K562 (cell line): ENCODE measurements around the gene HEBP1. TPM values are rescaled to one million over a fixed set of nuclear protein-coding genes. Genes with fewer than 3 reads are reported as not detected.

Source experiments
- ATAC-seq: fragments of 200-7000 bp; cut with Tn5 transposase; 3 replicates; pipeline ENCODE4 v1.9.1; 2020; ENCODE audit warnings: moderate library complexity
- BruUV-seq: library from RNA; stranded (reverse); fragments of 400-500 nt; replicated peaks from 2 replicates; lab custom pipeline; 2021; lab: Mats Ljungman, UMichigan
- CTCF ChIA-PET: fragments of 300-600 bp; formaldehyde crosslinking; extraction: SDS; loops from one replicate; lab custom pipeline; 2021; ENCODE audit warnings: low intra/inter-chr PET ratio; lab: Yijun Ruan, JAX
- POLR2A ChIA-PET: fragments of 300-600, 350-650 bp; sonication (Branson Sonifier 250); formaldehyde crosslinking; extraction: SDS; loops from one replicate; lab custom pipeline; 2021; ENCODE audit warnings: antibody characterized with exemption, inconsistent platforms; lab: Yijun Ruan, JAX
- DNase-seq, 4 experiments: peaks; one replicate each; pipeline versions ENCODE4 v3.0.0 to v3.0.0-alpha.2; 2011 to 2018; ENCODE audit warnings: low spot score in 3 of 4, mixed read lengths in 3 of 4; ENCODE audit errors: extremely low read depth in 1 of 4
- FAIRE-seq: peaks from 2 replicates; lab custom pipeline; 2011; peaks lifted over from hg19 to GRCh38; lab: Jason Lieb, UNC
- H2AFZ ChIP-seq: 2 replicates; pipeline ENCODE4 v1.6.0; 2011; ENCODE audit warnings: low read depth, low read length, control low read depth, inconsistent platforms
- H3K27ac ChIP-seq: fragments of 200-600 bp; 3 replicates; pipeline ENCODE4 v1.8.0; 2011; ENCODE audit warnings: low read depth, mild to moderate bottlenecking, control low read depth, inconsistent platforms, low read length, moderate library complexity, mixed read lengths; ENCODE audit errors: extremely low read depth
- H3K27me3 ChIP-seq, 2 experiments: fragments of 300-600 bp in 1 of 2; 2 replicates in 1 of 2; 3 replicates in 1 of 2; pipeline versions ENCODE4 v1.6.0 to v1.8.0; 2011; ENCODE audit warnings: inconsistent platforms in 2 of 2, low read length in 2 of 2, mild to moderate bottlenecking in 1 of 2, mixed read lengths in 1 of 2, moderate library complexity in 1 of 2; ENCODE audit not compliant: control insufficient read depth in 2 of 2, insufficient read depth in 2 of 2
- H3K36me3 ChIP-seq: fragments of 300-600 bp; 3 replicates; pipeline ENCODE4 v1.8.0; 2011; ENCODE audit warnings: mild to moderate bottlenecking, low read length, inconsistent platforms; ENCODE audit not compliant: control insufficient read depth, insufficient read depth
- H3K4me1 ChIP-seq, 2 experiments: fragments of 200-600 bp in 1 of 2; replicated peaks in 1 of 2; 2 replicates in 1 of 2; 3 replicates in 1 of 2; pipeline versions ENCODE4 v1.5.1 to v1.8.0; 2011; ENCODE audit warnings: inconsistent platforms in 2 of 2, low read length in 2 of 2, mild to moderate bottlenecking in 1 of 2, mixed read lengths in 1 of 2, moderate library complexity in 1 of 2; ENCODE audit not compliant: control insufficient read depth in 2 of 2, insufficient read depth in 2 of 2
- H3K4me2 ChIP-seq: 2 replicates; pipeline ENCODE4 v1.6.1; 2011; ENCODE audit warnings: low read length, control low read depth, inconsistent platforms, mixed read lengths; ENCODE audit not compliant: insufficient read depth
- H3K4me3 ChIP-seq: fragments of 200-600 bp; sonication (generic), shearing (Covaris generic); 2 replicates; pipeline ENCODE4 v1.5.1; 2016; ENCODE audit warnings: control low read depth, inconsistent platforms
- H3K79me2 ChIP-seq: fragments of 200-600 bp; 3 replicates; pipeline ENCODE4 v1.8.0; 2011; ENCODE audit warnings: low read length, inconsistent platforms; ENCODE audit not compliant: control insufficient read depth, insufficient read depth
- H3K9ac ChIP-seq, 2 experiments: 2 replicates each; pipeline versions ENCODE4 v1.6.0 to v1.6.1; 2011; ENCODE audit warnings: low read depth in 2 of 2, low read length in 2 of 2, control low read depth in 1 of 2, inconsistent platforms in 1 of 2, mild to moderate bottlenecking in 1 of 2, mixed read lengths in 1 of 2; ENCODE audit not compliant: insufficient read depth in 1 of 2
- H3K9me1 ChIP-seq: one replicate; pipeline ENCODE4 v1.6.0; 2011; ENCODE audit warnings: inconsistent platforms, mild to moderate bottlenecking, low read length, moderate library complexity; ENCODE audit not compliant: control insufficient read depth, insufficient read depth
- H3K9me3 ChIP-seq: replicated peaks from 2 replicates; pipeline ENCODE4 v1.5.1; 2011; ENCODE audit warnings: low read depth, low read length, inconsistent platforms; ENCODE audit not compliant: control insufficient read depth, insufficient read depth
- H4K20me1 ChIP-seq: replicated peaks from 2 replicates; pipeline ENCODE4 v1.6.1; 2011; ENCODE audit warnings: low read length, inconsistent platforms, mixed read lengths; ENCODE audit not compliant: control insufficient read depth, insufficient read depth
- BCL6 ChIP-seq: fragments of 250-450 bp; sonication (Bioruptor Pico); IDR thresholded peaks from 2 replicates; pipeline ENCODE4 v1.4.0; 2020
- CHD2 ChIP-seq: IDR thresholded peaks from 2 replicates; pipeline ENCODE4 v1.6.1; 2011; ENCODE audit warnings: low read depth, low read length
- CREM ChIP-seq: IDR thresholded peaks from 2 replicates; pipeline ENCODE4 v1.6.1; 2014; ENCODE audit warnings: antibody characterized with exemption, low read depth
- DDX20 ChIP-seq: fragments of 450-650 bp; IDR thresholded peaks from 2 replicates; pipeline ENCODE4 v1.6.1; 2016; ENCODE audit warnings: missing genetic modification characterization, low read depth, mild to moderate bottlenecking, missing compliant biosample characterization, moderate library complexity
- NBN ChIP-seq: fragments of 450-650 bp; IDR thresholded peaks from 2 replicates; pipeline ENCODE4 v1.6.1; 2016; ENCODE audit warnings: low read depth, mild to moderate bottlenecking
- PTBP1 ChIP-seq: fragments of 200-400 bp; formaldehyde crosslinking; IDR thresholded peaks from 2 replicates; pipeline ENCODE4 v1.6.1; 2017; ENCODE audit warnings: low read depth, low read length
- PTTG1 ChIP-seq: fragments of 450-650 bp; IDR thresholded peaks from 2 replicates; pipeline ENCODE4 v1.6.1; 2016; ENCODE audit warnings: low read depth, mild to moderate bottlenecking, missing genetic modification characterization, missing compliant biosample characterization
- SREBF2 ChIP-seq: sonication (generic); formaldehyde crosslinking; IDR thresholded peaks from 2 replicates; pipeline ENCODE4 v1.4.0; 2020; ENCODE audit warnings: mild to moderate bottlenecking, missing genetic modification reagents
- TEAD1 ChIP-seq, 2 experiments: fragments of 450-650 bp in 1 of 2; sonication (generic) in 1 of 2; formaldehyde crosslinking; IDR thresholded peaks; 2 replicates each; pipeline versions ENCODE4 v1.4.0 to v1.8.0; 2020 to 2022; ENCODE audit warnings: mild to moderate bottlenecking in 2 of 2, missing genetic modification reagents in 1 of 2
- THRB ChIP-seq: fragments of 450-650 bp; formaldehyde crosslinking; conservative IDR thresholded peaks from 2 replicates; pipeline ENCODE4 v1.4.0; 2022; ENCODE audit warnings: mild to moderate bottlenecking, missing genetic modification characterization
- ZNF140 ChIP-seq: fragments of 250-450 bp; sonication (Bioruptor Pico); IDR thresholded peaks from 2 replicates; pipeline ENCODE4 v1.8.0; 2021; ENCODE audit warnings: moderate library complexity, mild to moderate bottlenecking, inconsistent platforms
- ZNF518B ChIP-seq: fragments of 250-450 bp; sonication (Bioruptor Pico); IDR thresholded peaks from 2 replicates; pipeline ENCODE4 v1.5.0; 2021; ENCODE audit warnings: mild to moderate bottlenecking, moderate library complexity
- ZNF592 ChIP-seq: fragments of 450-650 bp; IDR thresholded peaks from 2 replicates; pipeline ENCODE4 v1.6.1; 2017; ENCODE audit warnings: antibody characterized with exemption, mild to moderate bottlenecking
- ZNF76 ChIP-seq: fragments of 250-450 bp; sonication (Bioruptor Pico); IDR thresholded peaks from 2 replicates; pipeline ENCODE4 v1.4.0; 2020; ENCODE audit warnings: mild to moderate bottlenecking, moderate library complexity, borderline replicate concordance
- WGBS: fragments of 100-300 bp; shearing (Covaris generic); methylation state at CpG from one replicate; pipeline ENCODE4 v1.1.6; 2016; ENCODE audit warnings: low coverage, mixed read lengths; ENCODE audit not compliant: insufficient coverage; ENCODE audit errors: missing lambda C conversion rate; 5-methylcytosine and 5-hydroxymethylcytosine counted together
- in situ Hi-C: fragments of 300-500 bp; cut with MboI; formaldehyde crosslinking; loops from 4 replicates; pipeline ENCODE4 v1.15.0; 2018; ENCODE audit warnings: inconsistent platforms, mixed read lengths
- intact Hi-C: fragments of 100-400 bp; cut with micrococcal nuclease; formaldehyde crosslinking; loops from 2 replicates; pipeline ENCODE4 v1.14.2; 2022
- polyA plus RNA-seq, 8 experiments: library from polyadenylated mRNA; depleted of rRNA in 4 of 8; stranded (reverse) in 5 of 8; unstranded in 3 of 8; fragments of >200 nt; fragmentation: Nextera tagmentation in 2 of 8; fragmentation: Illumina TruSeq in 1 of 8; extraction: Ambion mirVana in 2 of 8; extraction: Trizol in 1 of 8; gene quantifications; 2 replicates each; pipeline versions ENCODE4 v1.2.1 to v1.2.3, GENCODE V29; 2011 to 2014; ENCODE audit warnings: inconsistent platforms in 1 of 8, missing spikeins in 1 of 8
- total RNA-seq, 7 experiments: library from RNA; depleted of rRNA in 6 of 7; stranded (reverse); fragments of >200 nt in 6 of 7; fragmentation: Illumina TruSeq in 2 of 7; extraction: Trizol in 2 of 7; gene quantifications; 2 replicates each; pipeline versions ENCODE4 v1.2.1 to v1.2.3, GENCODE V29; 2011 to 2021; ENCODE audit warnings: low replicate concordance in 1 of 7

Gene HEBP1
- total and polyA plus RNA-seq, 9 of the 15 experiments (the other 6 are each of a cell fraction or from before 2014, with no cell fraction given): 1.1 to 10.1 (median 2.4) TPM

- TF ChIP-seq ZNF518B (CRISPR knock-in tag) (no peak), SREBF2 (CRISPR knock-in tag) (no peak), THRB (CRISPR knock-in tag) (no peak), BCL6 (no peak)
These were observed 25.9 kb downstream of the HEBP1 start (continued) for GRCh38 chr12:12974211-12974610.

GRCh38 chr12:12973019-12973418 lies 27.0 kb downstream of the HEBP1 start:
- 100% methylated on average over 2 of the region's 2 CpGs for WGBS
- Histone ChIP-seq H3K27ac (no peak overlapping the region), H3K9me1 (no peaks in the 10 kb centered on the region), H2AFZ (no peak overlapping the region), H3K9ac (no peak overlapping the region), H3K27me3 (no peaks in the 10 kb centered on the region), H3K4me3 (no peak overlapping the region), H3K36me3 (peaks cover 3% of the 10 kb centered on the region; the same call in 2 of the 3 replicates), H4K20me1 (no peaks in the 10 kb centered on the region), H3K4me1 (no peaks in the 10 kb centered on the region; a peak in 1 of 5 replicates), H3K79me2 (no peaks in the 10 kb centered on the region), H3K9me3 (no peaks in the 10 kb centered on the region), H3K4me2 (no peak overlapping the region)
- CTCF ChIA-PET: no interaction called here
- no peak for ATAC-seq
- FAIRE-seq: no peak
- DNase-seq: no peak
- in situ Hi-C loops: no loop called here
- POLR2A ChIA-PET: no interaction called here
- no TSS peak for BruUV-seq
- intact Hi-C loops: no loop called here
- TF ChIP-seq NBN (no peak), TEAD1 (CRISPR knock-in tag; IDR thresholded peaks at IDR 0.05) (no peak), PTTG1 (no peak), CREM (no peak), ZNF76 (CRISPR knock-in tag) (no peak), DDX20 (tag) (no peak), ZNF140 (CRISPR knock-in tag) (no peak), PTBP1 (no peak), CHD2 (no peak), ZNF592 (no peak)
